ENCODE results near the gene MAP2K6. TPM values are rescaled to one million over a fixed set of nuclear protein-coding genes. Genes with fewer than 3 reads are reported as not detected.

The MAP2K6 gene
- total and polyA plus RNA-seq, 2 of the 8 experiments (the other 6 are each of a cell fraction or from before 2014, with no cell fraction given) = 11.0 to 44.1 TPM

GRCh38 chr17:69477903-69478266 is 63.4 kb downstream of the MAP2K6 start:
- Histone ChIP-seq H3K4me3 (ENCODE audit: extremely low read depth in 1 of 4, insufficient read depth in 2 of 4, low read depth in 3 of 4, low read length in 4 of 4) (no peak overlapping the region), H2AFZ (ENCODE audit: low read length) (no peak overlapping the region), H4K8ac (ENCODE audit: extremely low read depth, insufficient read depth, low read length) (no peak overlapping the region), H2BK20ac (ENCODE audit: low read length) (no peak overlapping the region), H2BK12ac (ENCODE audit: low read depth, low read length) (no peak overlapping the region), H2BK120ac (replicated peaks; ENCODE audit: low read depth, low read length) (no peak overlapping the region), H4K20me1 (replicated peaks in 1 of 2; ENCODE audit: control insufficient read depth in 1 of 2, insufficient read depth in 2 of 2, low read length in 2 of 2) (no peaks in the 10 kb centered on the region), H3K4me2 (ENCODE audit: insufficient read depth in 1 of 2, low read depth in 2 of 2, low read length in 2 of 2) (no peak overlapping the region), H3K18ac (ENCODE audit: extremely low read depth, low read length) (no peak overlapping the region), H2BK5ac (ENCODE audit: low read depth, low read length) (no peak overlapping the region), H4K91ac (replicated peaks; ENCODE audit: insufficient read length, low read length) (no peak overlapping the region), H3K14ac (ENCODE audit: insufficient read length) (no peak overlapping the region), H3K27me3 (replicated peaks in 1 of 4; ENCODE audit: control insufficient read depth in 3 of 4, extremely low read depth in 1 of 4, insufficient read depth in 3 of 4, low read length in 3 of 4) (no peaks in the 10 kb centered on the region), H4K5ac (ENCODE audit: insufficient read length, low read depth, low read length) (no peak overlapping the region), H3K79me1 (ENCODE audit: low read depth, low read length) (no peaks in the 10 kb centered on the region), H3K9me3 (ENCODE audit: insufficient read depth in 2 of 2, low read depth in 1 of 2, low read length in 1 of 2) (no peaks in the 10 kb centered on the region), H2AK5ac (ENCODE audit: low read depth, low read length) (no peak overlapping the region), H3K23ac (ENCODE audit: insufficient read length) (no peak overlapping the region), H3K79me2 (ENCODE audit: control insufficient read depth in 1 of 2, insufficient read depth in 2 of 2, low read length in 2 of 2) (no peaks in the 10 kb centered on the region; a peak in 1 of 4 replicates), H2BK15ac (ENCODE audit: low read length) (no peak overlapping the region), H3K36me3 (ENCODE audit: control insufficient read depth in 2 of 4, insufficient read depth in 4 of 4, low read length in 3 of 4) (no peaks in the 10 kb centered on the region), H3K4me1 (replicated peaks in 1 of 4; ENCODE audit: control insufficient read depth in 3 of 4, insufficient read depth in 4 of 4, low read length in 3 of 4) (no peaks in the 10 kb centered on the region), H3K23me2 (ENCODE audit: low read depth, low read length) (no peaks in the 10 kb centered on the region), H3K27ac (ENCODE audit: low read depth, low read length) (no peak overlapping the region), H3K56ac (replicated peaks; ENCODE audit: insufficient read length, low read depth, low read length) (no peak overlapping the region), H3K9ac (replicated peaks in 1 of 4; ENCODE audit: extremely low read depth in 1 of 4, low read depth in 3 of 4, low read length in 3 of 4) (no peak overlapping the region), H3K4ac (replicated peaks; ENCODE audit: insufficient read length, low read depth, low read length) (no peak overlapping the region)
- DNase-seq (ENCODE audit: low read depth in 1 of 2, low spot score in 2 of 2) = no peak
- 86% methylated on average over 4 of the region's 4 CpGs; no CpG with 5 or more reads in 1 of the 2 experiments for WGBS, 2 experiments (ENCODE audit: extremely low coverage in 1 of 2, insufficient coverage in 1 of 2, insufficient read length in 1 of 2, insufficient replicate concordance in 2 of 2, low coverage in 1 of 2, low lambda C conversion rate in 2 of 2, missing lambda C conversion rate in 1 of 2)
- POLR2A ChIA-PET (ENCODE audit: partially characterized antibody) = no interaction called here
- no peak for FAIRE-seq
- TF ChIP-seq SP1 (IDR thresholded peaks at IDR 0.05; ENCODE audit: low read depth, low read length) = no peak
- TF ChIP-seq CHD2 (IDR thresholded peaks at IDR 0.05; ENCODE audit: low read length) = no peak
- no peak for TF ChIP-seq EGR1 (IDR thresholded peaks at IDR 0.05; ENCODE audit: borderline replicate concordance, low read depth, low read length)
- TF ChIP-seq ASH2L (IDR thresholded peaks at IDR 0.05; ENCODE audit: low read length) = no peak
- TF ChIP-seq ATF3 (IDR thresholded peaks at IDR 0.05; ENCODE audit: insufficient read depth, low read depth, low read length) = no peak
- TF ChIP-seq BACH1 (IDR thresholded peaks at IDR 0.05; ENCODE audit: low read length) = no peak
- no peak for TF ChIP-seq SAP30 (IDR thresholded peaks at IDR 0.05; ENCODE audit: insufficient read depth, insufficient replicate concordance, low read length)
- TF ChIP-seq SP4 (IDR thresholded peaks at IDR 0.05; ENCODE audit: low read length) = no peak
- TF ChIP-seq YY1 (IDR thresholded peaks at IDR 0.05; ENCODE audit: low read depth, low read length) = no peak
- no peak for TF ChIP-seq SIX5 (IDR thresholded peaks at IDR 0.05; ENCODE audit: low read depth, low read length)
- no peak for TF ChIP-seq GABPA (IDR thresholded peaks at IDR 0.05; ENCODE audit: borderline replicate concordance, insufficient read depth, low read length)
- no peak for TF ChIP-seq KDM1A (IDR thresholded peaks at IDR 0.05; ENCODE audit: borderline replicate concordance, low read length)
- CTCF ChIA-PET (ENCODE audit: partially characterized antibody) = interaction anchor here (0.9 to 2.0 kb wide), 5 partner anchors 8 to 143 kb away, joined by 3 to 7 read pairs (median 4); no protein-coding TSS in a partner anchor

Measured in H1 (cell line).